Measurements from ENCODE around the gene CPSF7. TPM values are rescaled to one million over a fixed set of nuclear protein-coding genes. Genes with fewer than 3 reads are reported as not detected.
A peak's percentile ranks its signal among the peaks of the same experiment; 100 is the strongest.

CPSF7 gene
- total and polyA plus RNA-seq, 10 of the 15 experiments (the other 5 are each of a cell fraction or from before 2014, with no cell fraction given): 14.9 to 93.1 (median 60.9) TPM

DNA sequence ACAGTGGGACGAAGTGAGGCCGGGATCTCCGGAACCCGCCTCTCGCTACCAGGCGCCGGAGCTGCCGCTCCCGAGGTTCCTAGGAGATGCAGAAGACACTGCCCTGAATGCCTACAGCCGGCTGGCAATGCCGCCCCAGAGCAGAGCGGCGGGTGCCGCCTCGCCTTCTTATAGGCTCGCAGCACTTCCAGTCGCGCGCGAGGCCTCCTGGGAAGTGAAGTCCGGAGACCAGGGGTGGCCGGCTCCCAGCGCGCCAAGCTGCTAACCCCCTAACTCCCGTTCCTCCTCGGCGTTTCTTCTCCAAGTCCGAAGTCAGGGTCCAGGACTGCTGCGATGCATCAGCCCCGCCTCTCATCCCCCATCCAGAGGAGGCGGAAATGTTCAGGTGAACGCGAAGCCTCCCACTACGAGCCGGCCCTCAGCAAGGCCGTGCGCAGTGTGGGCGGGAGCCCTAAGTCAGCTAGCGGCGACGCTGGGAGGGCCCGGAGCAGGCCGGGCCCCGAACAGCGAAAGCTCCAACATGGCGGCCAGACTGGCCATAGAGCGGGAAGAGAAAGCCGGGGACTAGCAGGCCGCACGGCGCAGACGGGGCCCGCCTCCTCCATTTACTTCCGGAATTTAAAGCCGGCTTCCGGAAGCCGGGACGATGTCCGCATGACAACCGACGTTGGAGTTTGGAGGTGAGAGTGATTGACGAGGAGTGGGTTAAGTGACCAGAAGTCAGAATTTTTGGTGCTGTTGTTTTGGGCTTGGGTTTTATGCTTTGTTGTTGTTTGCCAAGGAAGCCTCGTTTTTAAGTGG lies 67.8 kb downstream of the CPSF7 start, which contains the start of the genes CYB561A3 and TMEM138 (continued):
- TF ChIP-seq, protein P1, sequence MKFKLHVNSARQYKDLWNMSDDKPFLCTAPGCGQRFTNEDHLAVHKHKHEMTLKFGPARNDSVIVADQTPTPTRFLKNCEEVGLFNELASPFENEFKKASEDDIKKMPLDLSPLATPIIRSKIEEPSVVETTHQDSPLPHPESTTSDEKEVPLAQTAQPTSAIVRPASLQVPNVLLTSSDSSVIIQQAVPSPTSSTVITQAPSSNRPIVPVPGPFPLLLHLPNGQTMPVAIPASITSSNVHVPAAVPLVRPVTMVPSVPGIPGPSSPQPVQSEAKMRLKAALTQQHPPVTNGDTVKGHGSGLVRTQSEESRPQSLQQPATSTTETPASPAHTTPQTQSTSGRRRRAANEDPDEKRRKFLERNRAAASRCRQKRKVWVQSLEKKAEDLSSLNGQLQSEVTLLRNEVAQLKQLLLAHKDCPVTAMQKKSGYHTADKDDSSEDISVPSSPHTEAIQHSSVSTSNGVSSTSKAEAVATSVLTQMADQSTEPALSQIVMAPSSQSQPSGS (IDR thresholded peaks at IDR 0.05; ENCODE audit: low read length): no peak
- TF ChIP-seq ZNF384 (IDR thresholded peaks at IDR 0.05; ENCODE audit: borderline replicate concordance, low read depth, low read length): no peak
- TF ChIP-seq RFX5 (IDR thresholded peaks at IDR 0.05; ENCODE audit: low read depth, low read length): peak; percentile 88
- TF ChIP-seq NR2C1 (IDR thresholded peaks at IDR 0.05): peak; percentile 92
- TF ChIP-seq ZSCAN29 (IDR thresholded peaks at IDR 0.05): no peak
- peak; percentile 74; the same call in 1 of the 2 replicates for TF ChIP-seq CREB1 (IDR thresholded peaks at IDR 0.05; ENCODE audit: low read depth)
- TF ChIP-seq GATAD2B (conservative IDR thresholded peaks at IDR 0.05; ENCODE audit: low read depth): peak; percentile 80
- TF ChIP-seq KDM1A (IDR thresholded peaks at IDR 0.05; ENCODE audit: borderline replicate concordance): no peak
- no peak for TF ChIP-seq SP1 (IDR thresholded peaks at IDR 0.05; ENCODE audit: low read depth, low read length)
- TF ChIP-seq, protein P2, sequence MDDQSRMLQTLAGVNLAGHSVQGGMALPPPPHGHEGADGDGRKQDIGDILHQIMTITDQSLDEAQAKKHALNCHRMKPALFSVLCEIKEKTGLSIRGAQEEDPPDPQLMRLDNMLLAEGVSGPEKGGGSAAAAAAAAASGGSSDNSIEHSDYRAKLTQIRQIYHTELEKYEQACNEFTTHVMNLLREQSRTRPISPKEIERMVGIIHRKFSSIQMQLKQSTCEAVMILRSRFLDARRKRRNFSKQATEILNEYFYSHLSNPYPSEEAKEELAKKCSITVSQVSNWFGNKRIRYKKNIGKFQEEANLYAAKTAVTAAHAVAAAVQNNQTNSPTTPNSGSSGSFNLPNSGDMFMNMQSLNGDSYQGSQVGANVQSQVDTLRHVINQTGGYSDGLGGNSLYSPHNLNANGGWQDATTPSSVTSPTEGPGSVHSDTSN (IDR thresholded peaks at IDR 0.05; ENCODE audit: insufficient replicate concordance, low read depth, low read length): peak; percentile 76
- TF ChIP-seq, protein P3, sequence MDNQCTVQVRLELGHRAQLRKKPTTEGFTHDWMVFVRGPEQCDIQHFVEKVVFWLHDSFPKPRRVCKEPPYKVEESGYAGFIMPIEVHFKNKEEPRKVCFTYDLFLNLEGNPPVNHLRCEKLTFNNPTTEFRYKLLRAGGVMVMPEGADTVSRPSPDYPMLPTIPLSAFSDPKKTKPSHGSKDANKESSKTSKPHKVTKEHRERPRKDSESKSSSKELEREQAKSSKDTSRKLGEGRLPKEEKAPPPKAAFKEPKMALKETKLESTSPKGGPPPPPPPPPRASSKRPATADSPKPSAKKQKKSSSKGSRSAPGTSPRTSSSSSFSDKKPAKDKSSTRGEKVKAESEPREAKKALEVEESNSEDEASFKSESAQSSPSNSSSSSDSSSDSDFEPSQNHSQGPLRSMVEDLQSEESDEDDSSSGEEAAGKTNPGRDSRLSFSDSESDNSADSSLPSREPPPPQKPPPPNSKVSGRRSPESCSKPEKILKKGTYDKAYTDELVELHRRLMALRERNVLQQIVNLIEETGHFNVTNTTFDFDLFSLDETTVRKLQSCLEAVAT (IDR thresholded peaks at IDR 0.05): 0 out of 2 replicates have a peak, but pooled peaks have one; percentile 7
- no peak for TF ChIP-seq MTA2 (IDR thresholded peaks at IDR 0.05; ENCODE audit: low read depth)
- peak; percentile 82 for TF ChIP-seq SMAD5 (IDR thresholded peaks at IDR 0.05; ENCODE audit: low read depth)
- TF ChIP-seq CBX3 (IDR thresholded peaks at IDR 0.05; ENCODE audit: borderline replicate concordance, low read depth): no peak
- TF ChIP-seq SUPT20H (IDR thresholded peaks at IDR 0.05; ENCODE audit: borderline replicate concordance, control insufficient read depth, low read depth, low read length): no peak
- TF ChIP-seq ZZZ3 (IDR thresholded peaks at IDR 0.05; ENCODE audit: control insufficient read depth, insufficient read length, low read depth): no peak
- peak; percentile 48; the same call in 1 of the 2 replicates for TF ChIP-seq MTA3 (IDR thresholded peaks at IDR 0.05; ENCODE audit: borderline replicate concordance, low read length)
- TF ChIP-seq KAT2A (conservative IDR thresholded peaks at IDR 0.05; ENCODE audit: control insufficient read depth, low read depth, low read length): no peak
- TF ChIP-seq RB1 (IDR thresholded peaks at IDR 0.05; ENCODE audit: borderline replicate concordance): peak; percentile 93; the same call in 1 of the 2 replicates
- peak; percentile 92 for TF ChIP-seq GABPA (IDR thresholded peaks at IDR 0.05; ENCODE audit: low read depth)
- TF ChIP-seq HCFC1 (IDR thresholded peaks at IDR 0.05; ENCODE audit: low read length): peak; percentile 69
- 0 out of 2 replicates have a peak, but pooled peaks have one; percentile 70 for TF ChIP-seq SREBF1 (IDR thresholded peaks at IDR 0.05; ENCODE audit: low read length)
- TF ChIP-seq, protein P4, sequence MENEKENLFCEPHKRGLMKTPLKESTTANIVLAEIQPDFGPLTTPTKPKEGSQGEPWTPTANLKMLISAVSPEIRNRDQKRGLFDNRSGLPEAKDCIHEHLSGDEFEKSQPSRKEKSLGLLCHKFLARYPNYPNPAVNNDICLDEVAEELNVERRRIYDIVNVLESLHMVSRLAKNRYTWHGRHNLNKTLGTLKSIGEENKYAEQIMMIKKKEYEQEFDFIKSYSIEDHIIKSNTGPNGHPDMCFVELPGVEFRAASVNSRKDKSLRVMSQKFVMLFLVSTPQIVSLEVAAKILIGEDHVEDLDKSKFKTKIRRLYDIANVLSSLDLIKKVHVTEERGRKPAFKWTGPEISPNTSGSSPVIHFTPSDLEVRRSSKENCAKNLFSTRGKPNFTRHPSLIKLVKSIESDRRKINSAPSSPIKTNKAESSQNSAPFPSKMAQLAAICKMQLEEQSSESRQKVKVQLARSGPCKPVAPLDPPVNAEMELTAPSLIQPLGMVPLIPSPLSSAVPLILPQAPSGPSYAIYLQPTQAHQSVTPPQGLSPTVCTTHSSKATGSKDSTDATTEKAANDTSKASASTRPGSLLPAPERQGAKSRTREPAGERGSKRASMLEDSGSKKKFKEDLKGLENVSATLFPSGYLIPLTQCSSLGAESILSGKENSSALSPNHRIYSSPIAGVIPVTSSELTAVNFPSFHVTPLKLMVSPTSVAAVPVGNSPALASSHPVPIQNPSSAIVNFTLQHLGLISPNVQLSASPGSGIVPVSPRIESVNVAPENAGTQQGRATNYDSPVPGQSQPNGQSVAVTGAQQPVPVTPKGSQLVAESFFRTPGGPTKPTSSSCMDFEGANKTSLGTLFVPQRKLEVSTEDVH (IDR thresholded peaks at IDR 0.05; ENCODE audit: low read depth, partially characterized antibody): peak; percentile 51
